ENCODE results near the gene FSTL4.

The FSTL4 gene

GRCh38 chr5:133290669-133291240 lies 321.6 kb downstream of the FSTL4 start:
- in situ Hi-C loops (cut with HindIII; ENCODE audit: low pct_ligation_motif_present, low pct_unique_long_range_greater_than_20kb, low sequenced_read_pairs), result no loop called here
- DNase-seq, result no peak

GRCh38 chr5:133289686-133290367 lies 322.5 kb downstream of the FSTL4 start:
- in situ Hi-C loops (cut with HindIII; ENCODE audit: low pct_ligation_motif_present, low pct_unique_long_range_greater_than_20kb, low sequenced_read_pairs), result no loop called here
- no peak for DNase-seq

GRCh38 chr5:133287500-133287899 lies 324.8 kb downstream of the FSTL4 start:
- DNase-seq, result peak; percentile 40
- in situ Hi-C loops (cut with HindIII; ENCODE audit: low pct_ligation_motif_present, low pct_unique_long_range_greater_than_20kb, low sequenced_read_pairs), result no loop called here

- in situ Hi-C loops (cut with HindIII; ENCODE audit: low pct_ligation_motif_present, low pct_unique_long_range_greater_than_20kb, low sequenced_read_pairs), result no loop called here
Observed at GRCh38 chr5:133286483-133286882, 325.9 kb downstream of the FSTL4 start.

GRCh38 chr5:133285583-133286021 lies 326.7 kb downstream of the FSTL4 start:
- in situ Hi-C loops (cut with HindIII; ENCODE audit: low pct_ligation_motif_present, low pct_unique_long_range_greater_than_20kb, low sequenced_read_pairs), result no loop called here
- DNase-seq, result peak; percentile 68

More at GRCh38 chr5:133286483-133286882, 325.9 kb downstream of the FSTL4 start:
- no peak for DNase-seq

GRCh38 chr5:133284306-133284705 lies 328.0 kb downstream of the FSTL4 start:
- DNase-seq, result no peak
- in situ Hi-C loops (cut with HindIII; ENCODE audit: low pct_ligation_motif_present, low pct_unique_long_range_greater_than_20kb, low sequenced_read_pairs), result no loop called here

GRCh38 chr5:133278317-133278716 lies 334.0 kb downstream of the FSTL4 start:
- no peak for DNase-seq
- in situ Hi-C loops (cut with HindIII; ENCODE audit: low pct_ligation_motif_present, low pct_unique_long_range_greater_than_20kb, low sequenced_read_pairs), result no loop called here

- in situ Hi-C loops (cut with HindIII; ENCODE audit: low pct_ligation_motif_present, low pct_unique_long_range_greater_than_20kb, low sequenced_read_pairs), result no loop called here
- DNase-seq, result no peak
Observed at GRCh38 chr5:133277744-133278143, 334.6 kb downstream of the FSTL4 start.

GRCh38 chr5:133276171-133276570 lies 336.2 kb downstream of the FSTL4 start:
- DNase-seq, result no peak
- in situ Hi-C loops (cut with HindIII; ENCODE audit: low pct_ligation_motif_present, low pct_unique_long_range_greater_than_20kb, low sequenced_read_pairs), result no loop called here

GRCh38 chr5:133275631-133276030 lies 336.7 kb downstream of the FSTL4 start:
- DNase-seq, result no peak
- in situ Hi-C loops (cut with HindIII; ENCODE audit: low pct_ligation_motif_present, low pct_unique_long_range_greater_than_20kb, low sequenced_read_pairs), result no loop called here

- no peak for DNase-seq
- in situ Hi-C loops (cut with HindIII; ENCODE audit: low pct_ligation_motif_present, low pct_unique_long_range_greater_than_20kb, low sequenced_read_pairs), result no loop called here
Observed at GRCh38 chr5:133274597-133274935, 337.8 kb downstream of the FSTL4 start.

GRCh38 chr5:133273661-133274596 lies 338.4 kb downstream of the FSTL4 start:
- DNase-seq, result no peak
- in situ Hi-C loops (cut with HindIII; ENCODE audit: low pct_ligation_motif_present, low pct_unique_long_range_greater_than_20kb, low sequenced_read_pairs), result no loop called here

- DNase-seq, result no peak
- in situ Hi-C loops (cut with HindIII; ENCODE audit: low pct_ligation_motif_present, low pct_unique_long_range_greater_than_20kb, low sequenced_read_pairs), result no loop called here
Observed at GRCh38 chr5:133272345-133272744, 340.0 kb downstream of the FSTL4 start.

GRCh38 chr5:133271606-133272005 lies 340.7 kb downstream of the FSTL4 start:
- in situ Hi-C loops (cut with HindIII; ENCODE audit: low pct_ligation_motif_present, low pct_unique_long_range_greater_than_20kb, low sequenced_read_pairs), result no loop called here
- DNase-seq, result no peak

GRCh38 chr5:133269691-133270090 lies 342.6 kb downstream of the FSTL4 start:
- no peak for DNase-seq
- in situ Hi-C loops (cut with HindIII; ENCODE audit: low pct_ligation_motif_present, low pct_unique_long_range_greater_than_20kb, low sequenced_read_pairs), result no loop called here

GRCh38 chr5:133267601-133268000 lies 344.7 kb downstream of the FSTL4 start:
- no peak for DNase-seq
- in situ Hi-C loops (cut with HindIII; ENCODE audit: low pct_ligation_motif_present, low pct_unique_long_range_greater_than_20kb, low sequenced_read_pairs), result no loop called here

GRCh38 chr5:133266966-133267365 lies 345.4 kb downstream of the FSTL4 start:
- no peak for DNase-seq
- in situ Hi-C loops (cut with HindIII; ENCODE audit: low pct_ligation_motif_present, low pct_unique_long_range_greater_than_20kb, low sequenced_read_pairs), result no loop called here

- no peak for DNase-seq
- in situ Hi-C loops (cut with HindIII; ENCODE audit: low pct_ligation_motif_present, low pct_unique_long_range_greater_than_20kb, low sequenced_read_pairs), result no loop called here
Observed at GRCh38 chr5:133266527-133266878, 345.8 kb downstream of the FSTL4 start.

GRCh38 chr5:133265720-133266526 lies 346.4 kb downstream of the FSTL4 start:
- DNase-seq, result no peak
- in situ Hi-C loops (cut with HindIII; ENCODE audit: low pct_ligation_motif_present, low pct_unique_long_range_greater_than_20kb, low sequenced_read_pairs), result no loop called here
